ENCODE data around the gene MINDY4B. TPM values are rescaled to one million over a fixed set of nuclear protein-coding genes. Genes with fewer than 3 reads are reported as not detected.

Gene MINDY4B
- total and polyA plus RNA-seq, 4 donors = 0.20 to 0.27 TPM; not detected in 2

DNA sequence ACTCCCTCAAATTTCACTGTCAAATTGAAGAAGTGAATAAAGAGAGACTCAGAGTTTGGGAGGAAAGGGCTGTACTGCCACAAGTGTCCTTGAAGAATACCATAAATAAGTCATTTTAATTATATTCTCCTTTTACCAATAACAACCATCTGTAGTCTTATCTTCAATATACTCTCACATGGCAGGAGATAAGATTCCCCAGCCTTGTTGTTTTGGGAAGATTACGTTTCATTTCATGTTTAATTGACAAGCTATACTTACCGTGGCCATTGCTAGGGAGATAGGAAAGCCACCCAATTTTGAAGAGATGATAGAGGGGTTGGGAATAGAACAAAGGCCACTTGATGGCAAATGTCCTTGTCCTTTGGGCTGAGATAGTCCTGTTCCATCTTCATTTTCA lies 2.3 kb downstream of the MINDY4B start:
- Histone ChIP-seq H3K27me3 (ENCODE audit: control insufficient read depth, insufficient read depth, low read length) (no peaks in the 10 kb centered on the region), H3K27ac (ENCODE audit: low read depth, low read length) (no peak overlapping the region), H3K9me3 (ENCODE audit: control insufficient read depth, insufficient read depth, low read length) (no peaks in the 10 kb centered on the region), H3K36me3 (ENCODE audit: control insufficient read depth, insufficient read depth, low read length) (no peaks in the 10 kb centered on the region), H3K4me1 (ENCODE audit: control insufficient read depth, insufficient read depth, low read length) (no peaks in the 10 kb centered on the region), H3K4me3 (ENCODE audit: low read depth, low read length) (no peak overlapping the region)
- no peak for DNase-seq (ENCODE audit: low read depth in 4 of 6, low spot score in 6 of 6)
- WGBS (ENCODE audit: insufficient coverage) = no CpG with 5 or more reads among the region's 2 CpGs

DNA sequence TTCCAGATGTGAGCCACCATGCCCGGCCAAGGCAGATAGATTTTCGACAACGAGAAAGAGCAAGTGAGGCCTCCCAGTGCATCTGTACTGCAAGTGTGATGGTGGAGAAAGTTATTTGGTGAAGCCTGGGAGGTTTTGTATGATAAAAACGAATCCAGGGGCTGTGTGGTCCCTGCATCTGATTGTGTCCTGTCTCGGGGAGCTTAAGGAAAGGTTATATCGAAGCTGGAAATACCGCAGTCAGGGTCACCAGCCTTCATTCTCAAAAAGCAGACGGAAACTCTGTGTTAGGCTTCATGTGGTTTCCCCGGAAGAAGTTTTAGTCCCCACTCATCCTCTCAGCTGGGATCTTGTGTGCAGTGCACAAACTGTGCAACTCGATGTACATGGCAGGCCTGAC lies 3.4 kb downstream of the MINDY4B start:
- H3K4me3 ChIP-seq (ENCODE audit: low read depth, low read length) = no peak overlapping the region
- 92% methylated on average over 10 of the region's 10 CpGs for WGBS (ENCODE audit: insufficient coverage)
- no peak for DNase-seq (ENCODE audit: low read depth in 4 of 6, low spot score in 6 of 6)
- H3K9me3 ChIP-seq (ENCODE audit: control insufficient read depth, insufficient read depth, low read length) = no peaks in the 10 kb centered on the region
- no peak overlapping the region for H3K27ac ChIP-seq (ENCODE audit: low read depth, low read length)
- no peaks in the 10 kb centered on the region for H3K4me1 ChIP-seq (ENCODE audit: control insufficient read depth, insufficient read depth, low read length)
- no peaks in the 10 kb centered on the region for H3K36me3 ChIP-seq (ENCODE audit: control insufficient read depth, insufficient read depth, low read length)
- no peaks in the 10 kb centered on the region for H3K27me3 ChIP-seq (ENCODE audit: control insufficient read depth, insufficient read depth, low read length)

DNA sequence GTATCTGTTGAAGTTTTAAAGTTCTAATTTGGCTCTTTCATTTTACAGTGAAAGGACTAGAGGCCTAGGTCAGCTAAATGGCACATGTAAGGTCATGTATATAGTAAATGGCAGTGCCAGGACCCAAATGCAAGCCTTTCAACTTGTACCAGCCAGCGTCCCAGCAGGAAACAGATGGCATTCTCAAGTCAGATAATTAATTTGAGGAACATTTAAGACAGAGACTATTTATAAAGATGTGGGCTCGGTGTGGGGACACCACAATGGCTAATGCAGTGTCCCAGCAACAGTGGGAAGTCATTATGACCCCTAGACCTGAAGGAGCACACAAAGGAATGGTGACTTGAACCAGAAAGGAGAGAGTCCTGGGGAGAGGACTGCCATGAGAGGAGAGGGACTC lies 6.1 kb downstream of the MINDY4B start:
- no peak for DNase-seq (ENCODE audit: low read depth in 4 of 6, low spot score in 6 of 6)

DNA sequence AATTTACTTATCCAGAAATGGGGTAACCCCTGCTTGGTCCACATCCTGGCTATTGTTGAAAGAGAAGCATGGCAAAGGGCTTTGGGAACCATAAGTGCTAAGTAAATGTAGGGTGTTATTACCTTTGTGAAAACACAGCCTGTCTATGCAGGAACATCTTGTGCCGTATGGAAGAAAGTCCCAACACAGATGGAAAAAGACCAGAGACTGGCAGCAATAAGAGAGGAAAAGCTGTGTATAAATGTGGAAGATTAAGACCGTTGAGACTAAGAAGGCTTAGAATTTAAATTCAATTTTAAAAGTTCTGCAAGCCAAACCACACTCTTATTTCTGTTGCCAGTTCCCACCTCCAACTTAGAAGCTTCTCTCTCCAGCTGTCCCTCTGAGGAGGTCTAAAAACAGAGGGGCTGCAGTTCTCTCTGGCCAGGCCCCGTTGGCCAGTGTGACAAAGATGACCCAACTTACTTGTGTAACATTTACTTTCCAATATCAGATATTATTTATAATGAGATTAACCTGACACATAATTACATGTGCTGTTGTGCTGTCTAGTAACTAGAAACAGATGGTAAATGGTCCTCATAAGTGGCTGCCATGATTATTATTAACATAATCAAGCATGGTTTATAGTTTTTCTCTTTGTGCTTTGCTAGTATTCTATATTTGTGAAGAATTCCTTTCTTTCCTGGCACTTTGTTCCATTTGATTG lies 7.0 kb downstream of the MINDY4B start:
- H3K4me3 ChIP-seq (ENCODE audit: low read depth, low read length) = no peak overlapping the region
- no peaks in the 10 kb centered on the region for H3K36me3 ChIP-seq (ENCODE audit: control insufficient read depth, insufficient read depth, low read length)
- no peaks in the 10 kb centered on the region for H3K4me1 ChIP-seq (ENCODE audit: control insufficient read depth, insufficient read depth, low read length)
- no peaks in the 10 kb centered on the region for H3K9me3 ChIP-seq (ENCODE audit: control insufficient read depth, insufficient read depth, low read length)
- 75% methylated on average over 1 of the region's 3 CpGs for WGBS (ENCODE audit: insufficient coverage)
- peak in 2 of 6 donors; percentile 43 to 52 for DNase-seq (ENCODE audit: low read depth in 4 of 6, low spot score in 6 of 6)
- no peak overlapping the region for H3K27ac ChIP-seq (ENCODE audit: low read depth, low read length)
- H3K27me3 ChIP-seq (ENCODE audit: control insufficient read depth, insufficient read depth, low read length) = no peaks in the 10 kb centered on the region

More for the DNA sequence above, 6.1 kb downstream of the MINDY4B start:
- Histone ChIP-seq H3K4me1 (ENCODE audit: control insufficient read depth, insufficient read depth, low read length) (no peaks in the 10 kb centered on the region), H3K4me3 (ENCODE audit: low read depth, low read length) (no peak overlapping the region), H3K27me3 (ENCODE audit: control insufficient read depth, insufficient read depth, low read length) (no peaks in the 10 kb centered on the region), H3K9me3 (ENCODE audit: control insufficient read depth, insufficient read depth, low read length) (no peaks in the 10 kb centered on the region), H3K36me3 (ENCODE audit: control insufficient read depth, insufficient read depth, low read length) (no peaks in the 10 kb centered on the region), H3K27ac (ENCODE audit: low read depth, low read length) (no peak overlapping the region)
- 53% methylated on average over 2 of the region's 2 CpGs for WGBS (ENCODE audit: insufficient coverage)

DNA sequence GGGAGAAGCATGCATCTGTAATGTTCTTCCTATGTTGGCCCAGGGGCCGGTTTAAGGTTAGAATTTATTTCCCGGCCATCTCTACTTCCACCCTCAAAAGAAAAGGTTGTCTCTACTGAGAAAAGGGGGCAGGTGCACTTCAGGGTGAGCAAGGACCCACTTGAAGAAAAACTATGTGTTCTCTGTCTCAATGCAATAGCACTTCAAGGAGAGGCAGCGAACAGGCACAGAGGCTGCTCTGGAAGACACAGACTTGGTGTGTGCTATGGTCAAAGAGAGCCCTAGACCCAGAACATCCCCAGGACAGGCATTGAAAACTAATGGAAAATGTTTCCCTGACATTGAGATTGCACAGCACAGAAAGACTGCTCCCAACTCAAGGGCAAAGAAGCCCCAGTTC lies 7.6 kb downstream of the MINDY4B start:
- no peak overlapping the region for H3K27ac ChIP-seq (ENCODE audit: low read depth, low read length)
- no peak for DNase-seq (ENCODE audit: low read depth in 4 of 6, low spot score in 6 of 6)
- WGBS (ENCODE audit: insufficient coverage) = 95% methylated on average over 3 of the region's 3 CpGs

DNA sequence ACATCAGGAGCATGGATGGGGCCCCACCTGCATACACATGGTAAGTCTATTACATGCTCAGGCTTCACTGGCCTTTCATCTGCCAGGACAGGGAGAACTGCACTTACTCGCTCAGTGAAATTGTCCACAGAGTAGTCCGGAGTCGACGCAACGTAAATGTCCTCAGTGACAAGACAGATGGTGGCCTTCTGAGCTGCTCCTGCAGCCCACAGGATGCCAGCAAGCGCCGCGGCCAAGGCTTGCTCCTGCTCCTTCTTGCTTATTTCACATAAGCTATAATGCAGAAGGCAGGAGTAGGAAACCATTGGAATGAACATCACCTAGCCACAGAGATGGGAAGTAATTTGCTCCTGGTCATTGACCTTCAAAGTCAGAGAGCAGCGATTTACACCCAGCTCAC lies 14.4 kb downstream of the MINDY4B start:
- 87% methylated on average over 8 of the region's 9 CpGs for WGBS (ENCODE audit: insufficient coverage)
- Histone ChIP-seq H3K9me3 (ENCODE audit: control insufficient read depth, insufficient read depth, low read length) (no peaks in the 10 kb centered on the region), H3K27ac (ENCODE audit: low read depth, low read length) (no peak overlapping the region), H3K4me1 (ENCODE audit: control insufficient read depth, insufficient read depth, low read length) (no peaks in the 10 kb centered on the region), H3K36me3 (ENCODE audit: control insufficient read depth, insufficient read depth, low read length) (no peaks in the 10 kb centered on the region), H3K4me3 (ENCODE audit: low read depth, low read length) (no peak overlapping the region), H3K27me3 (ENCODE audit: control insufficient read depth, insufficient read depth, low read length) (no peaks in the 10 kb centered on the region)
- DNase-seq (ENCODE audit: low read depth in 4 of 6, low spot score in 6 of 6) = no peak

More for the DNA sequence above, 7.6 kb downstream of the MINDY4B start:
- Histone ChIP-seq H3K36me3 (ENCODE audit: control insufficient read depth, insufficient read depth, low read length) (no peaks in the 10 kb centered on the region), H3K27me3 (ENCODE audit: control insufficient read depth, insufficient read depth, low read length) (no peaks in the 10 kb centered on the region), H3K4me3 (ENCODE audit: low read depth, low read length) (no peak overlapping the region), H3K9me3 (ENCODE audit: control insufficient read depth, insufficient read depth, low read length) (no peaks in the 10 kb centered on the region), H3K4me1 (ENCODE audit: control insufficient read depth, insufficient read depth, low read length) (no peaks in the 10 kb centered on the region)

DNA sequence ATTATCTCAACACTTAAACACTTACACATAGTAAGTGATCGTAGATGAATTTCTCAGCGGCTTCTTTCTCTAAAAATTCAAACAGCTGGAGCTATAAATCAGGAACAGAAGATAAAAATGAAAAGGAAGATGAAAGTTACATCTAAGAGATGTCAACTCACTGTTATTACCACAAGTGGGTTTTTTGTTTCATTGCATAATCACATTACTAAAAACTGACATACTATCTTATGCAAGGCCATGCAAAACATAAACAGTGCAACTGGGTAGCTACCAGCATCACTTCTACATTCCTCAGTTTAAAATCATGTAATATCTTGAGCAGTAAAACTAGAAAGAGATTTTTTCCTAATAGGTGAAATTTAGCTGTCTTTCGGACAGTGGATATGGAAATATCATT lies 14.9 kb downstream of the MINDY4B start:
- WGBS (ENCODE audit: insufficient coverage) = 100% methylated on average over 1 of the region's 3 CpGs
- H3K27me3 ChIP-seq (ENCODE audit: control insufficient read depth, insufficient read depth, low read length) = no peaks in the 10 kb centered on the region
- H3K4me1 ChIP-seq (ENCODE audit: control insufficient read depth, insufficient read depth, low read length) = no peaks in the 10 kb centered on the region
- no peaks in the 10 kb centered on the region for H3K36me3 ChIP-seq (ENCODE audit: control insufficient read depth, insufficient read depth, low read length)
- H3K27ac ChIP-seq (ENCODE audit: low read depth, low read length) = no peak overlapping the region
- H3K4me3 ChIP-seq (ENCODE audit: low read depth, low read length) = no peak overlapping the region
- no peak for DNase-seq (ENCODE audit: low read depth in 4 of 6, low spot score in 6 of 6)
- H3K9me3 ChIP-seq (ENCODE audit: control insufficient read depth, insufficient read depth, low read length) = no peaks in the 10 kb centered on the region

DNA sequence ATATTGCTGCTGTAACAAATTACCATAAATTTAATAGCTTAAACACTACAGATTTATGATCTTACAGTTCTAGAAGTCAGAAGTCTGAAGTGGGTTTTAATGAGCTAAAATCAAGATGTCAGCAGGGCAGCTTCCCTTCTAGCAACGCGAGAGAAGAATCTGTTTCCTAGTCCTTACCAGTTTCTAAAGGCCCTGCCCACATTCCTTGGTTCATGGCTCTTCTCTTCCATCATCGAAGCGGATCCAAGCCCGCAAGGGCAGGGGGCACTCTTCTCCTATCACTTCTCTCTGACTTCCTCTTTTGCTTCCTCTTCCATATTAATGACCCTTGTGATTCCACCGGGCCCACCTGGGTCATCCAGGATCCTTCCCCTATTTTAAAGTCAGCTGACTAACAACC lies 16.1 kb downstream of the MINDY4B start:
- no peaks in the 10 kb centered on the region for H3K9me3 ChIP-seq (ENCODE audit: control insufficient read depth, insufficient read depth, low read length)
- 95% methylated on average over 5 of the region's 6 CpGs for WGBS (ENCODE audit: insufficient coverage)
- no peaks in the 10 kb centered on the region for H3K4me1 ChIP-seq (ENCODE audit: control insufficient read depth, insufficient read depth, low read length)
- DNase-seq (ENCODE audit: low read depth in 4 of 6, low spot score in 6 of 6) = no peak
- no peak overlapping the region for H3K27ac ChIP-seq (ENCODE audit: low read depth, low read length)
- H3K27me3 ChIP-seq (ENCODE audit: control insufficient read depth, insufficient read depth, low read length) = no peaks in the 10 kb centered on the region
- H3K4me3 ChIP-seq (ENCODE audit: low read depth, low read length) = no peak overlapping the region
- no peaks in the 10 kb centered on the region for H3K36me3 ChIP-seq (ENCODE audit: control insufficient read depth, insufficient read depth, low read length)

DNA sequence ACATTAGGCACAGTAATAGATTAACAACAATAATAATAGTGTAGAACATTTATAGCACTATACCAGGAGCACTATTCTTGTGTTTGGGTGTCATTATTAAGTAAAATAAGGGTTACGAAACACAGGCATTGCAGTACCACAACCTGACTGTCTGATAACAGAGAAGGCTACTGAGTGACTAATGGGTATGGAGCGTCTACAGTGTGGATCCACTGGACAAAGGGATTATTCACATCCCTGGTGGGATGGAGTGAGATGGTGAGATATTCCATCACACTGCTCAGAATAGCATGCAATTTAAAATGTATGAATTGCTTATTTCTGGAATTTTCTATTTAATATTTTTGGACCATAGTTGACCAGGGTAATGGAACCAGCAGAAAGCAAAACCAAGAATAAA lies 18.2 kb downstream of the MINDY4B start:
- H3K9me3 ChIP-seq (ENCODE audit: control insufficient read depth, insufficient read depth, low read length) = no peaks in the 10 kb centered on the region
- H3K4me1 ChIP-seq (ENCODE audit: control insufficient read depth, insufficient read depth, low read length) = no peaks in the 10 kb centered on the region
- no peak overlapping the region for H3K27ac ChIP-seq (ENCODE audit: low read depth, low read length)
- DNase-seq (ENCODE audit: low read depth in 4 of 6, low spot score in 6 of 6) = no peak
- H3K4me3 ChIP-seq (ENCODE audit: low read depth, low read length) = no peak overlapping the region
- H3K36me3 ChIP-seq (ENCODE audit: control insufficient read depth, insufficient read depth, low read length) = no peaks in the 10 kb centered on the region
- 100% methylated on average over 1 of the region's 2 CpGs for WGBS (ENCODE audit: insufficient coverage)
- H3K27me3 ChIP-seq (ENCODE audit: control insufficient read depth, insufficient read depth, low read length) = no peaks in the 10 kb centered on the region

DNA sequence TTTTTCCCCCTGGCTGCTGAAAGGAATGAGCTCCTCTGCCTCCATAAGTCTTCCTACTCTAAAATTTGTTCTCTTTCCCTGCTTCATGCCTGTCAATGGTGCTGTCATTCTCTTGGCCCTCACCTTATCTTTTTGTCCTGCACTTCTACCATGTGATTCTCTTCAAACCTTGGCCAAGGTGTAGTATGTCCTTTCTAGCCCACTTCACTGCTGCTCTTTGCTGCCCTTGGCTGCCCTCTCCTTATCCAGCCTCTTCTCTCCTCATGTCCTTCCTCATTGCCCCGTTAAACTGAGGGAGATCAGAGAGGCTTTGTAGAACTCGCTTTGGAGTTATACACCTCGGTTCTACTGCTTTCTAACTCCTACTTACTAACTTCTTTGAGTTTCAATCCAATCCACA lies 19.7 kb downstream of the MINDY4B start:
- Histone ChIP-seq H3K4me1 (ENCODE audit: control insufficient read depth, insufficient read depth, low read length) (no peaks in the 10 kb centered on the region), H3K4me3 (ENCODE audit: low read depth, low read length) (no peak overlapping the region), H3K27me3 (ENCODE audit: control insufficient read depth, insufficient read depth, low read length) (no peaks in the 10 kb centered on the region), H3K27ac (ENCODE audit: low read depth, low read length) (no peak overlapping the region), H3K9me3 (ENCODE audit: control insufficient read depth, insufficient read depth, low read length) (no peaks in the 10 kb centered on the region), H3K36me3 (ENCODE audit: control insufficient read depth, insufficient read depth, low read length) (no peaks in the 10 kb centered on the region)
- no peak for DNase-seq (ENCODE audit: low read depth in 4 of 6, low spot score in 6 of 6)
- WGBS (ENCODE audit: insufficient coverage) = 60% methylated on average over 1 of the region's 3 CpGs

All from spinal cord (tissue), 10 donors.